CD4-positive, alpha-beta T cell (primary cell): ENCODE data around the gene SCGB3A2. TPM values are rescaled to one million over a fixed set of nuclear protein-coding genes. Genes with fewer than 3 reads are reported as not detected.

Experiments
- ATAC-seq: fragments of 200-7000 bp; cut with Tn5 transposase; one replicate; pipeline ENCODE4 v1.10.0; 2022; ENCODE audit warnings: mild to moderate bottlenecking; ENCODE audit not compliant: poor library complexity
- CTCF ChIA-PET: fragments of 350-600 bp; sonication (Branson Sonifier 250); formaldehyde crosslinking; loops from one replicate; lab custom pipeline; 2021; ENCODE audit warnings: antibody characterized with exemption, inconsistent platforms; lab: Charles Lee
- POLR2A ChIA-PET: fragments of 350-600 bp; sonication (Branson Sonifier 250); formaldehyde crosslinking; loops from one replicate; lab custom pipeline; 2021; ENCODE audit warnings: antibody characterized with exemption, inconsistent platforms; lab: Charles Lee
- DNase-seq, 14 experiments: peaks; one replicate each; pipeline ENCODE4 v3.0.0-alpha.2; 2013 to 2020; ENCODE audit warnings: mixed read lengths in 2 of 14
- H3K27ac ChIP-seq, 2 donors: one replicate each; pipeline versions ENCODE4 v1.5.1 to v1.7.0; 2013; ENCODE audit warnings: low read length in 2 of 2, low read depth in 1 of 2, mild to moderate bottlenecking in 1 of 2
- H3K27me3 ChIP-seq, 2 experiments: 1 replicate in 1 of 2; 2 replicates in 1 of 2; pipeline versions ENCODE4 v1.6.1 to v1.7.0; 2013; ENCODE audit warnings: low read length in 2 of 2, control low read depth in 1 of 2, mild to moderate bottlenecking in 1 of 2, moderate library complexity in 1 of 2; ENCODE audit not compliant: insufficient read depth in 2 of 2, control insufficient read depth in 1 of 2
- H3K36me3 ChIP-seq: one replicate; pipeline ENCODE4 v1.6.1; 2013; ENCODE audit warnings: low read length, control low read depth; ENCODE audit not compliant: insufficient read depth
- H3K4me1 ChIP-seq: one replicate; pipeline ENCODE4 v1.6.1; 2013; ENCODE audit warnings: low read length, control low read depth; ENCODE audit not compliant: insufficient read depth
- H3K4me3 ChIP-seq: one replicate; pipeline ENCODE4 v1.5.1; 2013; ENCODE audit warnings: mild to moderate bottlenecking, low read length, moderate library complexity
- H3K9me3 ChIP-seq, 2 experiments: 1 replicate in 1 of 2; 2 replicates in 1 of 2; pipeline versions ENCODE4 v1.6.1 to v1.7.0; 2013; ENCODE audit warnings: low read length in 2 of 2, mild to moderate bottlenecking in 2 of 2, control low read depth in 1 of 2, moderate library complexity in 1 of 2; ENCODE audit not compliant: control insufficient read depth in 1 of 2, insufficient read depth in 1 of 2
- H3K27ac Mint-ChIP-seq: one replicate; pipeline ENCODE4 v1.8.0; 2020; ENCODE audit warnings: mixed read lengths
- H3K27me3 Mint-ChIP-seq: one replicate; pipeline ENCODE4 v1.8.0; 2021; ENCODE audit warnings: mixed read lengths
- H3K36me3 Mint-ChIP-seq: one replicate; pipeline ENCODE4 v1.8.0; 2021; ENCODE audit warnings: low read depth, mixed read lengths
- H3K4me1 Mint-ChIP-seq: one replicate; pipeline ENCODE4 v1.8.0; 2021; ENCODE audit warnings: low read depth, mixed read lengths
- H3K4me3 Mint-ChIP-seq: one replicate; pipeline ENCODE4 v1.8.0; 2020; ENCODE audit warnings: mild to moderate bottlenecking, mixed read lengths
- H3K9me3 Mint-ChIP-seq: one replicate; pipeline ENCODE4 v1.8.0; 2020; ENCODE audit warnings: mixed read lengths
- intact Hi-C, 2 experiments: fragments of 100-400 bp; cut with DNase I in 1 of 2; cut with micrococcal nuclease in 1 of 2; formaldehyde crosslinking; loops; one replicate each; pipeline versions ENCODE4 v1.15.1 to v1.9.0; 2023 to 2025; cut with DNase I, micrococcal nuclease
- total RNA-seq, 174 experiments: library from RNA in 2 of 174; stranded (reverse) in 2 of 174; gene quantifications; one replicate each; pipeline ENCODE4 v1.2.3 and lab custom pipeline; 2021 to 2026
- TF ChIP-seq, protein P1 (sequence below): fragments of 200-600 bp; IDR thresholded peaks from one replicate; pipeline ENCODE4 v1.8.0; 2022; ENCODE audit warnings: antibody characterized with exemption, mild to moderate bottlenecking

The SCGB3A2 gene
- total RNA-seq, 2 experiments from 2014 or later, result not detected

DNA sequence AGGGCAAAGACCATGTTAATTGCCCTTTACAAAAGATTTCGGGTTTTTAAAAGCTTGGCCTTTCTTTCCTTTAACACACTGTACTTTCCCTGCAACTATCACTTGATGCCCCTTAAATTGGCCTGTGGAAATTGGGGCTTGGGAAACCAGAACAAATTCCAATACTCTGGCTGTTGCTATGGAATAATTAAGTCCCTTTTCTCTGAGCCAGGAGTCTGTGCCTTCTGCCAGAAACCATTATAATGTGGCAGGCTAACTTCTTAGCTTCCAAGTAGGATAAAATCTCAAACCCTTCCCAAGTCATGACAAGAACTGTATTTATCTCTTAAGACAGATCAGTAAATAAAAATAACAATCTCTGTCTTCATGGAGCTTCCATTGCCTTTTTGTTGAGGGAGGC lies 46.0 kb upstream of the SCGB3A2 start:
- no peaks in the 10 kb centered on the region for H3K9me3 ChIP-seq
- ChIA-PET POLR2A (no interaction called here), CTCF (no interaction called here)
- ATAC-seq (no peak), DNase-seq (no peak)
- no peaks in the 10 kb centered on the region for H3K36me3 Mint-ChIP-seq
- intact Hi-C loops, result no loop called here
- no peak overlapping the region for H3K27ac ChIP-seq
- H3K27me3 ChIP-seq, result peaks cover 0 to 3% of the 10 kb centered on the region in 2 experiments
- no peaks in the 10 kb centered on the region for H3K36me3 ChIP-seq
- H3K4me3 ChIP-seq, result no peak overlapping the region
- no peak overlapping the region for H3K27ac Mint-ChIP-seq
- H3K4me1 Mint-ChIP-seq, result no peaks in the 10 kb centered on the region
- TF ChIP-seq, protein P1, sequence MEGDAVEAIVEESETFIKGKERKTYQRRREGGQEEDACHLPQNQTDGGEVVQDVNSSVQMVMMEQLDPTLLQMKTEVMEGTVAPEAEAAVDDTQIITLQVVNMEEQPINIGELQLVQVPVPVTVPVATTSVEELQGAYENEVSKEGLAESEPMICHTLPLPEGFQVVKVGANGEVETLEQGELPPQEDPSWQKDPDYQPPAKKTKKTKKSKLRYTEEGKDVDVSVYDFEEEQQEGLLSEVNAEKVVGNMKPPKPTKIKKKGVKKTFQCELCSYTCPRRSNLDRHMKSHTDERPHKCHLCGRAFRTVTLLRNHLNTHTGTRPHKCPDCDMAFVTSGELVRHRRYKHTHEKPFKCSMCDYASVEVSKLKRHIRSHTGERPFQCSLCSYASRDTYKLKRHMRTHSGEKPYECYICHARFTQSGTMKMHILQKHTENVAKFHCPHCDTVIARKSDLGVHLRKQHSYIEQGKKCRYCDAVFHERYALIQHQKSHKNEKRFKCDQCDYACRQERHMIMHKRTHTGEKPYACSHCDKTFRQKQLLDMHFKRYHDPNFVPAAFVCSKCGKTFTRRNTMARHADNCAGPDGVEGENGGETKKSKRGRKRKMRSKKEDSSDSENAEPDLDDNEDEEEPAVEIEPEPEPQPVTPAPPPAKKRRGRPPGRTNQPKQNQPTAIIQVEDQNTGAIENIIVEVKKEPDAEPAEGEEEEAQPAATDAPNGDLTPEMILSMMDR, result no peak
- no peaks in the 10 kb centered on the region for H3K4me1 ChIP-seq
- H3K27me3 Mint-ChIP-seq, result peaks cover 5% of the 10 kb centered on the region
- H3K4me3 Mint-ChIP-seq, result no peak overlapping the region
- no peaks in the 10 kb centered on the region for H3K9me3 Mint-ChIP-seq

DNA sequence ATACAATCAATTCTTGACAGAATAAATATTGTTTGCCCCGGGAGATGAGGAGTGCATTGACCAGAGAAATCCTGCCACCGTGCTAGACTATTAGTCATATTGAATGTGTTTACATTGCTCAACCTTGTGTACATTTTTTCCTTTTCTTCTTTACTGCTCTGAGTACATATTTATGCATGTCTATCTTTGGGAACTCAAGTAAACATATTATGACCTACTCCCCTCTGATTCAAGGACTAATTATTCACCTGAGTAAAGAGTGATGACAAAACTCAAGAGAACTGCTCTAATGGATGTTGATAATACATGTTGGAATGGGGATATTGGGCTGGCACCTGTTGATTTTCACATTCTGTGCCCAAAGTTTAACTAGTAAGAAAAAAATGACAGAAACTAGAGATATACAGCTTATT lies 43.1 kb upstream of the SCGB3A2 start:
- no peak overlapping the region for H3K27ac Mint-ChIP-seq
- POLR2A ChIA-PET, result no interaction called here
- ATAC-seq (no peak), DNase-seq (no peak)
- no peaks in the 10 kb centered on the region for H3K36me3 Mint-ChIP-seq
- no peaks in the 10 kb centered on the region for H3K27me3 Mint-ChIP-seq
- H3K4me1 ChIP-seq, result no peaks in the 10 kb centered on the region
- H3K27me3 ChIP-seq, result peaks cover 0 to 3% of the 10 kb centered on the region in 2 experiments
- no peaks in the 10 kb centered on the region for H3K36me3 ChIP-seq
- H3K27ac ChIP-seq, result no peak overlapping the region
- no peak overlapping the region for H3K4me3 ChIP-seq
- H3K4me3 Mint-ChIP-seq, result no peak overlapping the region
- TF ChIP-seq, protein P1, result no peak
- CTCF ChIA-PET, result no interaction called here
- H3K4me1 Mint-ChIP-seq, result no peaks in the 10 kb centered on the region
- no peaks in the 10 kb centered on the region for H3K9me3 Mint-ChIP-seq
- no peaks in the 10 kb centered on the region for H3K9me3 ChIP-seq
- intact Hi-C loops, result no loop called here

DNA sequence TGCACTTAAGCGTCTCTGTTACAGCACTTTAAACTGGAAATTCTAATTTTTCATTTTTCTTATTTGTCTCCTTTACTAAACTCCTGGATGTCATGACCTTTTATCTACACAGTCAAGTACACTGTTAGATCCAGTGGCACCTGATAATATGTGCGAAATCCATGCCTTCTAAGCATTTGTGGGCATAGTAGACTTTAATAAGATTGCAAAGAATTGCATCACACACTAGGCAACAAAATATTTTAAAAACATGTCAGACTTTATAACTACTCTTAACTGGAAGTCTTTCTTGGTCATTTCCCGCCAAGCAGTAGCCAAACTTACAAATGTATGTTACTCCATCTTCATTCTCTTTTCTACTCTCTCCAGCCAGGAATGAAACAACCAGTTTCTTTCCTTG lies 42.1 kb upstream of the SCGB3A2 start:
- Histone ChIP-seq H3K4me3 (no peak overlapping the region), H3K4me1 (no peaks in the 10 kb centered on the region), H3K9me3 (no peaks in the 10 kb centered on the region), H3K27ac (no peak overlapping the region), H3K36me3 (no peaks in the 10 kb centered on the region), H3K27me3 (peaks cover 0 to 3% of the 10 kb centered on the region in 2 experiments)
- no peak for ATAC-seq
- TF ChIP-seq, protein P1, result no peak
- Mint-ChIP-seq H3K9me3 (no peaks in the 10 kb centered on the region), H3K27ac (no peak overlapping the region), H3K27me3 (no peaks in the 10 kb centered on the region), H3K4me1 (no peaks in the 10 kb centered on the region), H3K4me3 (no peak overlapping the region), H3K36me3 (no peaks in the 10 kb centered on the region)
- CTCF ChIA-PET, result no interaction called here
- POLR2A ChIA-PET, result no interaction called here
- intact Hi-C loops, result no loop called here
- DNase-seq, result no peak
